ENCODE measurements around the gene CHRM4.

CHRM4 gene

DNA sequence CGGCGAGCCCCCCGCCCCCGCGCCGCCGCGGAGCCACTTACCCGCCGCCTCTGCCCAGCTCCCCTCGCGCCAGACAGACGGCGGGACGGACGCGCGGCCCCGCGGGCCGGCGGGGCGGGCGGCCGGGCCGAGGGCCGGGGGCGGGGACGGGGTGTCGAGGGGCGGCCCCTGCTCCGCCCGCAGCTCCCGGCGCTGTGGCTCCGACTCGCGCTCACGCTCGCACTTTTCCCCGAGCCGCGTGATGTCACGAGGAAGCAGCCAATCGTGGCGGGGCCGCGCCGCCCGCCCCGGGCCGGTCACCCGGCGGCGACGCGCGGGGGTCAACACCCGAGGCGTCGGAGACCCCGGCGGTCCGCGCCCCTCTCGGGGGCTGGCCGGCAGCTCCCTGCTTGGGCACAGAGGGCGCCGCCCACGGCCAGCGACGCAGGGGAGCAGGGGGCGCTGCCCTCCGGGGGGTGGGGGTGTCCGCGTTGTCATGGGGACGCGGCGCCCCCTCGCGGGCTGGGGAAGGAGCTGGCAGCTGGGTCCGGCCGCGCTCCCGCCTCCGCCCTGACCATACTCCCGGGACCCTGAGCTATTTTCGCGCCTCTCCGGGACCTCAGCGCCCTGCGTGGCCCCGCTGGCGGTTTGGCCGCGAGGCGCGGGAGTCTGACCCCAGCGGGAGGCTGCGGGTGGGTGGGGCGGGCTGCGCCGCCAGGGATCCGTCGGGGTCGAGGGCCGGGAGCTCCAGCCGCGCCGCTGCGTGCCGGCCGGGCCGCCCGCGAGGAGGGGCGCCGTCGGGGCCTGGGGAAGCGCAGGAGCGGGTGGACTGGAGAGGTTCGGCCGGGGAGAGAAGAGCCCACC, at the start of gene CHRM4:
Gene CHRM4 (minus strand): TSS at position 199 of the 843 bp plus-strand sequence. CDS start 5,219 bp downstream, outside the sequence.
- DNase-seq (ENCODE audit: low read depth), result peak; percentile 38

DNA sequence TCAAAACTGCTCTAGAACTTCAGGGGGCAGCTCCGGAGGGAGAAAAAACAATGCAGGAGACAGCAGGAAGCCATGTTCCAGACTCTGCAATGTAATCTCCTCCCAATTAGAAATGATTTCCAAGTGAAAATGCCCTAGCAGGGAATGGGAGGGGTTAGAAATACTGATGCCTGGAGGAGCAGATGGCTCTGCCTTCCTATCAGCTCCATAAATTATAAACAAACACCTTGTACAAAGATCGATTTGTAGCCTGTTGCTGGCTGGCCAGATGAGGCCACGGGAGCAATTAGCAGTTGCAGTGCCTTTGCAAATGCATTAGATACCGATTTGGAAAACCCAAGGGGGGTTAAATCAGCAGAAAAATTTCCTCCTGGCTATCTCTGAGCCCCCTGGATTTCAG, 46.6 kb upstream of the CHRM4 start:
- DNase-seq (ENCODE audit: low read depth), result no peak

- DNase-seq (ENCODE audit: low read depth), result no peak
Observed at GRCh38 chr11:46437122-46437689, 45.6 kb upstream of the CHRM4 start.

- no peak for DNase-seq (ENCODE audit: low read depth)
Observed at GRCh38 chr11:46436113-46436512, 44.5 kb upstream of the CHRM4 start.

GRCh38 chr11:46435679-46436078, 44.1 kb upstream of the CHRM4 start:
- no peak for DNase-seq (ENCODE audit: low read depth)

DNA sequence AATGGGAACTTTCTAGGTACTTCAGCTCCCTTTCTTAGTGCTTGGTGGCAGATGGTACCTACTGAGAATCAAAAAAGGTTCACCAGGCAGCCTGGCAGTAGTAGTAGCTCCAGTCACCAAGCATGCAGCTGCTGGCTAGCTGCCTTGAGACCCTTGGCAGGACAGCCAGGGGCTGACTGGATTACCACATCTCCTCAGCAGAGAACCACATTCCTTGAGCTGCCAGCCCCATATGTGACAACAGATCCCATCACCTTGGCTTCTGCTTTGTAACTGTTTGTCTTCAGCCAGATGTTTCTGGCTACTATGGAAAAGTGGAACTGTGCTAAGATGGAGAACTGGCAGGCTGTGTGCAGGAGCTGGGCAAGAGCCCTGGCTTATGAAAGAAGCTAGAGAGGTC, 39.6 kb upstream of the CHRM4 start:
- no peak for DNase-seq (ENCODE audit: low read depth)

GRCh38 chr11:46429717-46430116, 38.1 kb upstream of the CHRM4 start:
- DNase-seq (ENCODE audit: low read depth), result no peak

DNA sequence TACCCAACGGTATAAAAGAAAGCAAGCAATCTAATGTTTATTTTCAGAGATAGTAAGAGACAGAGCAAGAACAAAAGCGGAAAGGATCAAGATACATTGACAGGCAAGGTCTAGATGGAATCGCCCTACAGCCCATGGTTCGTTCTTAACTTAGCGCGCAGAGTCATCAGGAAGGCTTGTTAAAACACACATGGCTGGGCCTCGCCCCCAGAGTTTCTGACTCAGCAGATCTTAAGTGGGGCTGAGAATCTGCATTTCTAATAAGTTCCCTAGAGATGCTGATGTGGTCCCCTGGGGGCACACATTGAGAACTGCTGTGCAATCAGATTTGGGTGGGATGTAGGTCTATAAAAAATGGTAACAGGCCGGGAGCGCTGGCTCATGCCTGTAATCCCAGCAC, 35.8 kb upstream of the CHRM4 start:
- DNase-seq (ENCODE audit: low read depth), result no peak

- no peak for DNase-seq (ENCODE audit: low read depth)
Observed at GRCh38 chr11:46426233-46426991, 34.8 kb upstream of the CHRM4 start.

- no peak for DNase-seq (ENCODE audit: low read depth)
Observed at GRCh38 chr11:46422588-46422987, 31.0 kb upstream of the CHRM4 start.

GRCh38 chr11:46421257-46421880, 29.8 kb upstream of the CHRM4 start:
- peak; percentile 52 for DNase-seq (ENCODE audit: low read depth)

DNA sequence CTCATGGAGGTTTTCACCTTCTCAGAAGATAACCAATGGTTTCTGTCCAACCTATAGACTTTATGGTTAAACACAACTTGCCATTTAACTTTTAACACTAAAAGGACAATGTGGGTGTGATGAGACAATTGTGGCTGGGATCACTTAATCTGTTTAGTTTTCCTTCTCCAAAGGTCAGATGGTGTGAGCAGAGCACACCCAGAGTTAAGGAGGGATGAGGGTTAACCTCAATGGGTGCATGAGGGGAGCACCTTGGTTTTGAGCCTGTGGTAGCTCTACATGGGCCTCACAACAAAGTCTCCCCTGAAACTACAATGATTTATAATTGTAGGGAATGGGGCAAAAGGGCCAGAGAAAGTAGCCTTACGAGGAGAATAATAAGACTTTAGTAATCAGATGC, 28.9 kb upstream of the CHRM4 start:
- DNase-seq (ENCODE audit: low read depth), result no peak

GRCh38 chr11:46418751-46419150, 27.2 kb upstream of the CHRM4 start:
- no peak for DNase-seq (ENCODE audit: low read depth)

DNA sequence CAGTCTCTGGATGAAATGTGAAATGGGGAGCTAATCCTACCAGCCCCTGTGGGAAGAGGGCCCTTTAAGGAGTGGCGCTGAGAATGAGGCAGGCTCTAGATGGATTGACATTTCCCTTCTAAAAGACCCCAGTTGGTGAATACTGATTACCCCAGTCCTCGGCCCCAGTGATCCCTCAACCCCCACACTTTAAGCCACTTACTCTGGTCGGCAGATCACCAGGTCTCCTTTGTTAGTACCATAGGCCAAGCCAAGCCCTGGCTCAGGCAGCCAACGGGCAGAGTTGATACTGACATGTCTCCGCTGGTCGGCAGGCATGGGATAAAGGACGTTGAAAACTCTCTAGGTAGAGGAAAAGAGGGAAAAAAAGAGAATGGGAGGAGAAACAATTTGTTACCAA, 26.1 kb upstream of the CHRM4 start:
- no peak for DNase-seq (ENCODE audit: low read depth)

- DNase-seq (ENCODE audit: low read depth), result no peak
Observed at GRCh38 chr11:46414879-46415278, 23.3 kb upstream of the CHRM4 start.

DNA sequence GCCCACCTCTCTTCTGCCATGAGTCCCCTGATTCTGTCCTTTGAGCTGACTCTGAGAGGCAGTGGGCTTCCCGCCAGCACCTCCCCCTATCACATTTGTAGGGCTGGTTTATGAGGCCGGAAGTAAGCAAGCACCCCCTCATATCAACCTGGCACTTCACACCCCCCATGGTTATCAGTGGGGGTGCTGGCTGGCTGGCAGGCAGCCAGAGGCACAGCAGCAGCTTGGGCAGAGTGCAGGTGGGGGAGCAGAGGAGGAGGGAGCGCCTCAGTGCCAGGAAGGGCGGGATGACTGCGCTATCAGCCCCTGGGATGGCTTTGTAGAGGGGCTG, 22.9 kb upstream of the CHRM4 start:
- no peak for DNase-seq (ENCODE audit: low read depth)

DNA sequence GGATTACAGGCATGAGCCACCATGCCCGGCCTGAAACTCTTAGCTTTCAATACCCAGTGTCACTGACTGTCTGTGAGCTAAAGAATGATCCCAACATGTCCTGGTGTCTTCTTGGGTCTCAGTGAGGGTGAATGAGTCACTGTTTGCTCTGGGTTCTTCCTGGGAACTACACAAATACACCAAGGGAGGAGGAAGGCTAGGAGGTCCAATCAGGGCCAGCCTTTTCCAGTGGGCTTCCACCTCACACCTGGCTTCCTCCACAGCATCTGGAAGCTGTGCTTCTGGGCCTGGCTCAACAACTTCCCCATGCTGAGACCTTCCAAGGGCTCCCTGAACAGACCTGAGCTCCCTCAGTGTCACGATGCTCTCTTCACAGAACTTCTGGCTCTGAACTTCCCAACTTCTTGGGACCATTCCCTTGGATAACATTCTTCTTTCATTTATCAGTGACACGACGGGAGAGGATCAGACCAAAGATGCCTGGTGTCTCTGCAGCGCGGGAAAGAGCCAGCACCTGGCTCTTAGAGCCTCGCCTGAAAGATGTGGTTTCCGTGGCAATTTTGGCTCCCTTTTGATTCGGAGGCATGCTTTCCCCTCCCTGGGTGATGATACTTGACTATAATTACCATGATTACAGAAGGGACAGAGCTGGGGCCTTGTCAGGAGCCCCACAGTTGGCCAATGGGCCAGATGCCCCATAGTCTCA, 22.3 kb upstream of the CHRM4 start:
- no peak for DNase-seq (ENCODE audit: low read depth)

GRCh38 chr11:46410021-46410420, 18.4 kb upstream of the CHRM4 start:
- peak; percentile 26 for DNase-seq (ENCODE audit: low read depth)

DNA sequence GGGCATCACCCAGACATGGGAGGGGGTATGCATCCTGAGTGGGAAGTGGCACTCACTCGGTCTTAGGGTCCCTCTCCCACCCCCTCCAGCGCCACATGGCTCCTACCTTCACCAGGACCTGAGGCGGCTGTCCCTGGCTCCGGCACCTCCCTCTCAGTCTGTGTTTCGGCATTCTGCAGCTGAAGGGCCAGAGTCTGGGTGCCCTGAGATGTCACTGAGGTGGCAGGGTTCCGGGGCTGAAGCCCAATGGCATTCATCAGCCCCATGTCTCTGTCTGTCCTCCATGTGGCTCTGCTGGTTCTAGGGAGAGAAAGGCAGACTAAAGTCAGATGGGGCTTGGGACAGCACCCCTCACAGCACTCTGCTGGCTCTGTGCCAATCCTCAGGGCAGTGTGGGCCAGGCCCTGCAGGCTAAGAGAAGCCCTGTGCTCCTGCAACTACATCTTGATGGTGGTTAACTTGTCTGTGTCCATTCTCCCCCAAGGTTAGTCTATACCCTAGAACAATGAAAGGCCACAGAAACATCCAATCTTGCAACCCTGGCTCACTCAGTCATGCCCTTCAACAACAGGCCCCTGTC, 16.9 kb upstream of the CHRM4 start:
- no peak for DNase-seq (ENCODE audit: low read depth)

DNA sequence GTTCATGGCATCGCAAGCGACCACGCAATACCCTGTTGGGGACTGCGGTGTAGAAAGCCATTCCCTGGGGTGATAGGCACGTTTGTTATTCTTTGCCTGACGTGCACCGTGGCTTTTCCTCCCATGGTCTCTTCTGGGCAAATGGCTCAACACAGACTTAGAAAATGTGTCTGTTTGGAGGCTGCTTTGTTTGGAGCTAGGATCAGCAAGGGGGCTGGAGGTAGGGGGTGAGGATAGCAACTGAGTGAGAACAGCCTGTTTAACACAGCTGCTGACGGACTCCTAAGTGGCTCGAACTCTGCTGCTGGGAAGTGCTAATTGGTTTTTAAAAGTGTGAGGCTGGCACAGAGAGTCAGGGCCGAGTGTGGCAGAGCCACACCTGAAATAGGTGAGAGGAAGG, 16.1 kb upstream of the CHRM4 start:
- no peak for DNase-seq (ENCODE audit: low read depth)

DNA sequence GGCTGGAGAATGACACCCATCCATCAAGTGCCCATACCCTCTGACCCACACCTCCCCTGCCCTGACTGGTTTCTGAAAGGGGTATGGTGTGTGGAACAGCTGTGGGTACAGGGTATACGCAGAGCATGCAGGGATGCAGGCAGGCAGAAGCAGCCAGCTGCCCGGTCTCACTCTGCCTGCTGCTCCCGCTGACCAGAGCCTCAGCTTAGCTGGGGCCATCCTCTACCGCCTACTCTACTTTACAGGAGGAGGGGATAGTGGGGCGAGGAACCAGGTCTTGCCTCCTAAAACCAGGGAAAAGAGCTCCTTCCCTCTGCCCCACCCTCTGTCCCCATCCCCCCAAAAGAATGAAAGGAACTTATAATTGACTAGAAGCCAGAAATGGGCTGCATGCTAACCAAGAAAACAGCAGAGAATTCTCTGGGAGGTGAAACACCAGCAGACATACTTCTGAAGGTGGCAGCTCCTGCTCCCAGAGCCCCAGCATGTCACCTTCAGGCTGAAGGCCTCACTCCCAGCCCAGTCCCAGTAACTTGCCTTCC, 13.0 kb upstream of the CHRM4 start:
- DNase-seq (ENCODE audit: low read depth), result no peak
